Measurements from ENCODE around the gene CHRNB1.

The CHRNB1 gene

GRCh38 chr17:7503521-7503920 is 58.7 kb downstream of the CHRNB1 start:
- Histone ChIP-seq H2AFZ (ENCODE audit: insufficient read depth, low read length, poor library complexity) (no peak overlapping the region), H2BK5ac (ENCODE audit: low read depth, low read length, poor library complexity) (no peak overlapping the region), H4K91ac (ENCODE audit: low read depth, low read length) (no peak overlapping the region), H3K36me3 (ENCODE audit: control insufficient read depth in 1 of 2, insufficient read depth in 2 of 2, low read length in 2 of 2) (peaks cover 64 to 79% of the 10 kb centered on the region in 2 experiments), H2BK120ac (ENCODE audit: insufficient read depth, low read length, poor library complexity) (no peak overlapping the region), H3K4ac (ENCODE audit: low read depth, low read length) (no peak overlapping the region), H3K9me3 (ENCODE audit: insufficient read depth, low read depth, low read length) (no peaks in the 10 kb centered on the region), H3K4me2 (ENCODE audit: low read length) (no peak overlapping the region), H3K14ac (ENCODE audit: low read length) (no peak overlapping the region), H3K4me3 (ENCODE audit: low read depth, low read length) (no peak overlapping the region), H3K9ac (ENCODE audit: low read length) (no peak overlapping the region), H2BK12ac (ENCODE audit: low read length) (no peak overlapping the region), H3K79me1 (ENCODE audit: low read length) (no peaks in the 10 kb centered on the region), H3K27ac (ENCODE audit: low read depth, low read length) (no peak overlapping the region), H3K18ac (ENCODE audit: low read length) (no peak overlapping the region), H3K23ac (ENCODE audit: low read length) (no peak overlapping the region), H2AK5ac (ENCODE audit: low read length) (no peak overlapping the region), H4K8ac (ENCODE audit: low read depth, low read length) (no peak overlapping the region), H3K27me3 (ENCODE audit: insufficient read depth, low read length) (no peaks in the 10 kb centered on the region), H3K79me2 (ENCODE audit: control insufficient read depth, insufficient read depth, low read length, poor library complexity) (no peaks in the 10 kb centered on the region), H3K4me1 (ENCODE audit: control insufficient read depth in 1 of 2, insufficient read depth in 2 of 2, low read length in 2 of 2) (no peaks in the 10 kb centered on the region), H4K12ac (ENCODE audit: low read depth, low read length) (no peak overlapping the region)
- no peak for DNase-seq
- no CpG with 5 or more reads among the region's 8 CpGs for WGBS (ENCODE audit: extremely low coverage, insufficient coverage, insufficient read length)

Measured in trophoblast cell (in vitro differentiated cells and primary cell).